ENCODE measurements around the gene WDR54.

GRCh38 chr2:74392449-74392743 is 29.1 kb upstream of the WDR54 start:
- TF ChIP-seq POLR2AphosphoS5 (IDR thresholded peaks at IDR 0.05; ENCODE audit: low read depth, low read length) = no peak
- TF ChIP-seq, protein P1, sequence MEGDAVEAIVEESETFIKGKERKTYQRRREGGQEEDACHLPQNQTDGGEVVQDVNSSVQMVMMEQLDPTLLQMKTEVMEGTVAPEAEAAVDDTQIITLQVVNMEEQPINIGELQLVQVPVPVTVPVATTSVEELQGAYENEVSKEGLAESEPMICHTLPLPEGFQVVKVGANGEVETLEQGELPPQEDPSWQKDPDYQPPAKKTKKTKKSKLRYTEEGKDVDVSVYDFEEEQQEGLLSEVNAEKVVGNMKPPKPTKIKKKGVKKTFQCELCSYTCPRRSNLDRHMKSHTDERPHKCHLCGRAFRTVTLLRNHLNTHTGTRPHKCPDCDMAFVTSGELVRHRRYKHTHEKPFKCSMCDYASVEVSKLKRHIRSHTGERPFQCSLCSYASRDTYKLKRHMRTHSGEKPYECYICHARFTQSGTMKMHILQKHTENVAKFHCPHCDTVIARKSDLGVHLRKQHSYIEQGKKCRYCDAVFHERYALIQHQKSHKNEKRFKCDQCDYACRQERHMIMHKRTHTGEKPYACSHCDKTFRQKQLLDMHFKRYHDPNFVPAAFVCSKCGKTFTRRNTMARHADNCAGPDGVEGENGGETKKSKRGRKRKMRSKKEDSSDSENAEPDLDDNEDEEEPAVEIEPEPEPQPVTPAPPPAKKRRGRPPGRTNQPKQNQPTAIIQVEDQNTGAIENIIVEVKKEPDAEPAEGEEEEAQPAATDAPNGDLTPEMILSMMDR (IDR thresholded peaks at IDR 0.05) = no peak
- TF ChIP-seq REST (IDR thresholded peaks at IDR 0.05; ENCODE audit: insufficient read depth in 1 of 2, low read depth in 2 of 2, low read length in 1 of 2) = no peak
- TF ChIP-seq TCF7L2 (IDR thresholded peaks at IDR 0.05; ENCODE audit: low read depth, low read length) = no peak
